ENCODE results near the gene TIMP3. TPM values are rescaled to one million over a fixed set of nuclear protein-coding genes. Genes with fewer than 3 reads are reported as not detected.
"Not testable (repeated sequence)": the region's sequence is repeated elsewhere in the genome, so short reads cannot be mapped to it uniquely, and the experiment has no call there.

The TIMP3 gene
- total and polyA plus RNA-seq, 2 experiments from 2014 or later: 91.6 to 96.1 TPM

- DNase-seq (ENCODE audit: low spot score): no peak
- Histone ChIP-seq H3K79me2 (no peaks in the 10 kb centered on the region), H3K4me3 (no peak overlapping the region), H3K4me1 (ENCODE audit: insufficient read depth) (peaks cover 6% of the 10 kb centered on the region), H3K9me3 (ENCODE audit: low read depth) (no peaks in the 10 kb centered on the region), H3K27ac (no peak overlapping the region), H3K9me2 (replicated peaks; ENCODE audit: insufficient read depth) (no peaks in the 10 kb centered on the region), H3K4me2 (no peak overlapping the region), H3K27me3 (no peaks in the 10 kb centered on the region), H4K20me1 (ENCODE audit: insufficient read depth, poor library complexity, severe bottlenecking) (no peaks in the 10 kb centered on the region), H3K36me3 (replicated peaks; ENCODE audit: insufficient read depth, low read depth) (no peaks in the 10 kb centered on the region), H2AFZ (no peak overlapping the region)
- WGBS (ENCODE audit: low lambda C conversion rate, missing lambda C conversion rate): 89% methylated on average over 6 of the region's 6 CpGs
- TF ChIP-seq EZH2 (IDR thresholded peaks at IDR 0.05; ENCODE audit: borderline replicate concordance) (no peak), CTCF (IDR thresholded peaks at IDR 0.05; ENCODE audit: poor library complexity) (no peak), EZH2phosphoT487 (IDR thresholded peaks at IDR 0.05; ENCODE audit: low read depth, severe bottlenecking, unreplicated experiment) (no peak)
Measured at GRCh38 chr22:32753591-32753990, 47.9 kb upstream of the TIMP3 start.

GRCh38 chr22:32754413-32755041, 47.0 kb upstream of the TIMP3 start:
- H3K27me3 ChIP-seq: no peaks in the 10 kb centered on the region
- no peaks in the 10 kb centered on the region for H3K36me3 ChIP-seq (replicated peaks; ENCODE audit: insufficient read depth, low read depth)
- H3K9me3 ChIP-seq (ENCODE audit: low read depth): no peaks in the 10 kb centered on the region
- H3K4me1 ChIP-seq (ENCODE audit: insufficient read depth): peaks cover 6% of the 10 kb centered on the region
- no peaks in the 10 kb centered on the region for H3K9me2 ChIP-seq (replicated peaks; ENCODE audit: insufficient read depth)
- WGBS (ENCODE audit: low lambda C conversion rate, missing lambda C conversion rate): 51% methylated on average over 6 of the region's 6 CpGs
- no peak for TF ChIP-seq EZH2phosphoT487 (IDR thresholded peaks at IDR 0.05; ENCODE audit: low read depth, severe bottlenecking, unreplicated experiment)
- no peak for TF ChIP-seq CTCF (IDR thresholded peaks at IDR 0.05; ENCODE audit: poor library complexity)
- no peak for TF ChIP-seq EZH2 (IDR thresholded peaks at IDR 0.05; ENCODE audit: borderline replicate concordance)
- H3K4me2 ChIP-seq: no peak overlapping the region
- no peak overlapping the region for H2AFZ ChIP-seq
- H4K20me1 ChIP-seq (ENCODE audit: insufficient read depth, poor library complexity, severe bottlenecking): no peaks in the 10 kb centered on the region
- H3K4me3 ChIP-seq: no peak overlapping the region
- DNase-seq (ENCODE audit: low spot score): peak; percentile 79
- peak overlapping the region; percentile 60 for H3K27ac ChIP-seq
- no peaks in the 10 kb centered on the region for H3K79me2 ChIP-seq

GRCh38 chr22:32757086-32757762, 44.3 kb upstream of the TIMP3 start:
- DNase-seq (ENCODE audit: low spot score); H3K27ac ChIP-seq; H3K9me3 ChIP-seq (ENCODE audit: low read depth); H3K4me2 ChIP-seq; H3K27me3 ChIP-seq; H3K4me1 ChIP-seq (ENCODE audit: insufficient read depth); H2AFZ ChIP-seq; H3K79me2 ChIP-seq; H3K36me3 ChIP-seq (replicated peaks; ENCODE audit: insufficient read depth, low read depth); H3K4me3 ChIP-seq; H4K20me1 ChIP-seq (ENCODE audit: insufficient read depth, poor library complexity, severe bottlenecking); H3K9me2 ChIP-seq (replicated peaks; ENCODE audit: insufficient read depth): not testable (repeated sequence)
- WGBS (ENCODE audit: low lambda C conversion rate, missing lambda C conversion rate): 99% methylated on average over 14 of the region's 14 CpGs

- WGBS (ENCODE audit: low lambda C conversion rate, missing lambda C conversion rate): 81% methylated on average over 3 of the region's 3 CpGs
- DNase-seq (ENCODE audit: low spot score): no peak
- Histone ChIP-seq H3K79me2 (no peaks in the 10 kb centered on the region), H3K36me3 (replicated peaks; ENCODE audit: insufficient read depth, low read depth) (no peaks in the 10 kb centered on the region), H3K9me3 (ENCODE audit: low read depth) (no peaks in the 10 kb centered on the region), H3K4me2 (no peak overlapping the region), H2AFZ (no peak overlapping the region), H3K27ac (no peak overlapping the region), H3K4me3 (no peak overlapping the region), H4K20me1 (ENCODE audit: insufficient read depth, poor library complexity, severe bottlenecking) (no peaks in the 10 kb centered on the region), H3K27me3 (no peaks in the 10 kb centered on the region), H3K9me2 (replicated peaks; ENCODE audit: insufficient read depth) (no peaks in the 10 kb centered on the region), H3K4me1 (ENCODE audit: insufficient read depth) (peaks cover 6% of the 10 kb centered on the region)
- TF ChIP-seq EZH2phosphoT487 (IDR thresholded peaks at IDR 0.05; ENCODE audit: low read depth, severe bottlenecking, unreplicated experiment) (no peak), EZH2 (IDR thresholded peaks at IDR 0.05; ENCODE audit: borderline replicate concordance) (no peak), CTCF (IDR thresholded peaks at IDR 0.05; ENCODE audit: poor library complexity) (no peak)
Measured at GRCh38 chr22:32758866-32759385, 42.6 kb upstream of the TIMP3 start.
